RPMI7951 (cell line): ENCODE data around the gene STOML2. TPM values are rescaled to one million over a fixed set of nuclear protein-coding genes. Genes with fewer than 3 reads are reported as not detected.

Source experiments
- DNase-seq: peaks from one replicate; pipeline ENCODE4 v3.0.0-alpha.2; 2012; ENCODE audit warnings: low read depth
- total RNA-seq: library from RNA; depleted of rRNA; stranded (reverse); fragments of >200 nt; shearing (Covaris generic); gene quantifications from 2 replicates; pipeline ENCODE4 v1.2.3, GENCODE V29; 2014; rRNA removed

The STOML2 gene
- total RNA-seq, 1 experiment from 2014 or later, result 136 TPM

DNA sequence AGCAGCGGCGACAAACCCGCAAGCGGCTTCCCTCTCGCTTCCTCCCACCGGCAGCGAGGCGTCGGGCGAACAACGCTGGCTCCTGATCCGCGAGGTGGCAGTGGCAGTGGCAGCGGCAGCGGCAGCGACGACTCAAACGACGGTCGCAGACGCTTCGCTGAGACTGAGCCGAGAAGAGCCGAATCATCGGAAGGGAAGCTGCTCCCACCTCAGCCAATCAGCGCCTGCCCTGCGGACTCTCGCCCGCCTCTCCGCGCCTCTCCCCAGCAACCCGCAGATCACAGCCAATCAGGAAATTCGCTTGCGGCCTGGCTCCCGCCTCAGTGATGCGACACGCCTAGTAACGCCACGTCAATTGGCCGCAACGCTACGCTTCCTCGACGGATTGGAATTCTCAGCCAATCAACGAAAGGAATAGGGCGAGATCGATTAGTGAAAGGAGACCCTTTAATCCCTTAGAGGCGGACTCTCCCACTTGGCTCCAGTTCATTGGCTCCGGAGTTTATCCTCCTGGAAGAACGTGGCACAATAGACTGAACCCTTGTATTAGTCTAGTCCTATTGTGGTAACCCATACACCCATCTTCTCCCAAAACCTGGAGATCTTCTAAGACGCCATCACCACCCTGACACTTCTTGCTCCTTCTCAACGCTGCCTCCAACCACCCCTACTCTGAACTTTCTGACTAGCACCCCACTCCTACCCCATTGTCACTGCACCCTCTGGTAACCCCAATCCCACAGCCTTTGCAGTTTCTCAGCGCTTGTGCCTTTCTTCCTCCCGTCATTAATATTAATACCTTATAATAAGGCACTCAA is 30.3 kb downstream of the STOML2 start, which contains the start of gene VCP:
Gene VCP (minus strand): TSS at position 165 of the 818 bp plus-strand sequence. CDS start 272 bp downstream, outside the sequence.
- peak; percentile 98 for DNase-seq

DNA sequence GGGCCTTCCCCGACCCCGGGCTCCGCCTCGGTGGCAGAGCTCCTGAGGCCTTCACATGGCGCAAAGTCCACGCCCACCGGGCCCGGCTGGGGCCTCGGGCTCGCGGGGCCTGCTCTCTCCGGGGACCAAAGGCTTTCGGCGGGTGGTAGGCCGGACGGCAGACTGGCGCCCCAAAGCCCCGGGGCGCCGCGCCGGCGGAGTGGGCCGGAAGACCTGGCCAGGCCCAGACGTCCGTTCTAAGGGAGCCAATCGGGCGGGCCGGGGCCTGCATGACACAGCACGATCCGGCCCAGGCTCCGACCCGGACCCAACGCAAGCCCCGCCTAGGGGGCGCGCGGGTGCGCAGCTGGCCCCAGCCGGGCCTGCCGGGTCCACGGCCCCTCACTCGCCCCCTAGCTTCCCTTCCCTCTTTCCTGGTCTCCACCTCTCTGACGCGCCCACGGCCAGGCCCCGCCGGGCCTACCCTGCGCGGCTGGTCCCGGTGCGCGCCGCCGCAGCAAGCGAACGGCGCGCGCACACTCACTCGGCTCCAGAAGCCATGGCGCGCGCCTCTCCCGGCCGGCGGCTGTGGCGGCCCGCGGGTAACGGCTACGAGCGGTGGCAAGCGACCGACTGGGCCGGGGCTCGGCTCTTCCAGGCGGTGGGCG is 31.0 kb downstream of the STOML2 start:
- peak; percentile 86 for DNase-seq

DNA sequence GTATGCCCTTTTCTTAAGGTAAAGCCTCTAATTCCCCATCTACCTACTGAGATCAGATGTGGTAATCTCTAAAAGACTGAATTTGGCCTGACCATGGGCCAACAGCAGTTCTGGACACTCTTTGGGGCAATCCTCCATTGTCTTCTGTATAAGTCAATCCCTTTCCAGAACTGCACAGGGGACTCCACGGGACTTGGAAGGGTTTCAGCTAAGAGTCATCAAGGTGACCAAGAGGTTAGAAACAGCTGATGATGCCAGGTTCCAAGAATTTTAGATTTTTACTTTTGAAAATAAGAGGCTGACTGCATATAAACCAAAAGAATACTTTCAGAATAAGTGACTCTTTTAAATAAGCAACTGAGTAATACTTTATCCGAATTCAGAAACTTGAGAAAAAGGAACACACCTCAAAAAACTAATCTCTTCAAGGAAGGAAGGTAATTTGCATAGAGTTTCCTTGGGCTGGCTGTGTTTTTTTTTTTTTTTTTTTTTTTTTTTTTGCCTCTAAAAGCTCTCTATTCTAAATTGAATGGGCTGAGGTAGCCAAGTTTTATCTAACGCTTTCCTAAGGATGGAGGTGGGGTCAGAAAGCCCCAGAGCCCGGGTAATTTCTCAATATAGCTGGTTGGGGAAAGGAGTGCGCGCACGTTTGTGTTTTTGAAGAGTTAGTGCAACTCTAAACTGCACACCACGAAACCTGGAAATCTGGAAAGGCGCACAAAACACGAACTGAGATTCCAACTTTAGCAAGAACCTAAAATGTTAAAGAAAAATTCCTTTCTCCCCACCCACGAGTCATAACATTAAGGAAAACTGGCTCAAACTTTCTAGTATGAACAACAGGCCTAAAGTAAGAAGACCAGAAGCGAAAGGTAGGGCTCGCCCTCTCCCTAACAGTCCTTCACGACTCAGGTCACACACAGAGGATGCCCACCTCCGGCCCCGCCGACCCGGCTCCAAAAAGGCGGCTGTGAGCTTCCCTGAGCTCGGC is 31.8 kb downstream of the STOML2 start:
- peak; percentile 20 for DNase-seq

DNA sequence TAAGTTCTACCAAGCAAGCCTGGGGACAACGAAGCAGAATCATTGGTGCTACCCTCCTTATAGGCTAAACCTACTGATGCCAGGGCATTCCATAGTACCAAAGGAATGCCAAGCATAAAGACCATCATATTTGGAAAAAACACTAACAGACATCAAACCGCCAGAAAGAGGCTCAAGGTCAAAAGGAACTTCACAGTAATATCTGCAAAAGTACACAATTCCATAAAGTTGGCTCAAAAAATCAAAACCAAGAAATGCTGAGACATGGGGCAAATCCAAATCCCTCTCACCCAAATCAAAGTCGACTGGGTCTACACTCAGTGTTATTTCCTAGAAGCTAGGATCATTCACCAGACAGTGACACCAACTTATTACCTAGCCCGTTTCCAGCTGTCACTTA is 33.9 kb downstream of the STOML2 start:
- DNase-seq, result no peak

DNA sequence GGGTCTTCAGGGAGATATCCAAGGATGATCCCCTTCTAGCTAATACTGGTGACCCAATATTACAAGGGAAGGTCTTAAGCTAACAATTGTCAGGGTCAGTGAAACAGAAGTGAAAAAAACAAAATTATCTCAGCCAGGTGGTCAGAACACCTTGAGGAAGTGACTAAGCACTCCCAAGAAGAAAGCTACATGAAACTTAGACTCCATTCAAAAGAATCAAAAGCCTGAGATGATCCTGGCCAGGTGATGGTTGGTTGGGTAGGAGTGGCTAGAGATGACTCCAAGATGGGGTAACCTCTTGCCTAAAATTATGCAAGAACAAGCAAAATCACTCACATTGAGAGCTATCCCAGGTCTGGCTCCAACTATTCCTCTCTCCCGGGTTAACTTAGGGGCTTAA is 35.9 kb downstream of the STOML2 start:
- no peak for DNase-seq

DNA sequence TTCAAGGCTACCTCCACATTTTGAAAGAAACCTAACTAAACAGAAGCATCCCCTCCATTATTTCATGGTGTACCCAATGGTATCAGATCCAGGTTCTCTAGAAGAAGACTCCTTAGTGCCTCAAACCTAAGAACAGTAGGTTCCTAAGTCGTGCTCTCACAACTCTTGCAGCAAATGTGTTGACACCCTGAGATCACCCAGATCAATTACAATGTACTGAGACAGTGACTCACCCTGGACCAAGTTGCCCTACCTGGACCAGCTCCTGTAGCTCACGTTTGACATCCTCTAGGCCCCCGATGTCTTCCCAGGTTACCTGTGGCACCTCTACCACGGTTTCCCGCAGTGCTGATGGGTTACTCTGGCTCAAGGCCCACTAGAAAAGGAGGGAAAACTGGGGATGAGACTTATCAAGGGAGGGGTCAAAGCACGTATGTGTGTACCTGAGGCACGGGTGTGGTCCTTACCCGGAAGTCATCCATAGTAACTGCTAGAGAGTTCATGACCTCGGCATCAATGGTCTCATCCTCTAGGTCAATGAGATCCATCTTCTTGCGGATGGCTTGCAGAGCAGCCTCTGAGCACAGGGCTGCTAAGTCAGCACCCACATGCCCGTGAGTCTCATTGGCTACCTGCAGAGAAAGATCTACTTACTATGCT is 42.3 kb downstream of the STOML2 start:
- no peak for DNase-seq

DNA sequence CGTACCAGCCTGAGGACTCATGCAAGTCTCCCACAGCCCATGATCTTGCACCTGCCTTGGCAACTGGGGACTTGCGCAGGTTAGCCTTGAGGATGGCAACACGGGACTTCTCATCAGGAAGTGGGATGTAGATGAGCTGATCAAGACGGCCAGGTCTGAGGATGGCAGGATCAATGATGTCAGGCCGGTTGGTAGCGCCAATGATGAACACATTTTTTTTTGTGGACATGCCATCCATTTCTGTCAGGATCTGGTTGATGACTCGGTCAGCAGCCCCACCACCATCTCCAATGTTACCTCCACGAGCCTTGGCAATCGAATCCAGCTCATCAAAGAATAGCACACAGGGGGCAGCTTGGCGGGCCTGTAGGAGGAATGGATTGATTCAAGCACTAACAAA is 43.5 kb downstream of the STOML2 start:
- no peak for DNase-seq

DNA sequence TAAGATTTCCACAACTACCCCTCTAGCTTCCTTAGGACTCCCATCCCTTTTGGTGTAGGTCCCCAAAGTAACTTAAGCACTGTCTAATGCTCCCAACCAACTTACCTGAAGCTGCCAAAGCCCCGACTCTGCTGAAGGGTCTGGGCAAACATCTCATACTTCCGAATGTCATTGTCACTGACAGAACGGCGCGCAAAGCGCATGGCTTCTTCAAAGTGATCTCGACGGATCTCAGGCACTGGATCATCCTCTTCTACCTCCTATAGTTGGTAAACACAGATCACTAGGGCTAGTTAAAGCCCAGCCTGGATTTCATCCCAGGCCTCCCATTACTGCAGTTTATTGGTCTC is 45.7 kb downstream of the STOML2 start:
- no peak for DNase-seq

DNA sequence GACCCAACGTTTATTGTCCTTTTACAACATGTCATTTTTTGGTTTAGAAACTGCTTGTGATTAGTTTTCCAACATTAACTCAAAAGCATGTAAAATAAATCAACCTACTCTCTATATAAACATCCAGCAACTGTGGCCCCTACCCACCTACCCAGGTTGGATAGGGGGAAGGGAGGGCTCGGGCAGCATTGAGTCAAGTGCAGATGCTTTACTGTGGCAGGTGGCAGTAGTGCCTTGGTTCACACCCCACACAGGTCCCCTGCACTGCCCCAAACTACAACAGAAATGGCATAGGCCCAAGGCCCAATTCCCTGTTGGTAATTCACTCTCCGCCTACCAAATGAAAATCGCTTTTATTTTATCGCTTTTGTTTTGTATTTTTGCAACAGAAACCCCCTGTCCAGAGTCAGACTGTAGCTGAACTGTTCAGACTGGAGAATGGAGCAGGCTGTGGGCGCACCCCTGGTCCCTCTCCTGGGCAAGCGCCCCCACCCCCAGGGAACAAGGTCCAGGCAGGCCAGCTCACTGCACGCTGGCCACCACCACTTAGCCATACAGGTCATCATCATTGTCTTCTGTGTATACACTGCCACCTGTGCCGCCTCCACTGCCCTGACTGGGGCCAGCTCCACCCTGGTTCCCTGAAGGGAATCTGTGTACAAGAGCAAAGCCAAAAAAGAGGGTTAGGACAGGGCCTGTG is 46.2 kb downstream of the STOML2 start:
- DNase-seq, result no peak

DNA sequence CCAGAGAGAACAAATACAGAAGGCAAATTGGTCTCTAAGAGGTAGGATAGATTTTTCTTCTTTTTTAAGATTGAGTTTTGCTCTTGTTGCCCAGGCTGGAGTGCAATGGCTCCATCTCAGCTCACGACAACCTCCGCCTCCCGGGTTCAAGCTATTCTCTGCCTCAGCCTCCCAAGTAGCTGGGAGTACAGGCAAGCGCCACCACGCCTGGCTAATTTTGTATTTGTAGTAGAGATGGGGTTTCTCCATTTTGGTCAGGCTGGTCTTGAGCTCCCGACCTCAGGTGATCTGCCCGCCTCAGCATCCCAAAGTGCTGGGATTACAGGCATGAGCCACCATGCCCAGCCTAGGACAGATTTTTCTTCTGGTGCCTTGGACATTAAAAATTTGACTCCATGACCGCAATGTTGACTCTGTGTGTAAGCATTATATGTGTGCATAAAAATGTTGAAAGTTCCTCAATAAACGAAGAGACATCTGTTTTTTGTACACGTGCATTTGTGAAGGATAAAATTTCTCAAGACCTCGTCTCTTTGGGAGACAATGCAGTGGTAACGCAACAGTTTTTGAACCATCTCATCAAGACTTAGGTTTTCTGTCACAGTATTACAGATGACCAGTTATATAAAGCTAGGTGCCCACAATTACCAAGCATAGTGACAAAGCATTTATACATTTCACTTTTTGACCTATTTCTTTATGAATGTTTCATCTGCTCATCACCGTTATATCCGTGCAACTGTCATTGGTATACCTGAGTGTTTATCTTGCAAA is 47.9 kb downstream of the STOML2 start:
- no peak for DNase-seq

DNA sequence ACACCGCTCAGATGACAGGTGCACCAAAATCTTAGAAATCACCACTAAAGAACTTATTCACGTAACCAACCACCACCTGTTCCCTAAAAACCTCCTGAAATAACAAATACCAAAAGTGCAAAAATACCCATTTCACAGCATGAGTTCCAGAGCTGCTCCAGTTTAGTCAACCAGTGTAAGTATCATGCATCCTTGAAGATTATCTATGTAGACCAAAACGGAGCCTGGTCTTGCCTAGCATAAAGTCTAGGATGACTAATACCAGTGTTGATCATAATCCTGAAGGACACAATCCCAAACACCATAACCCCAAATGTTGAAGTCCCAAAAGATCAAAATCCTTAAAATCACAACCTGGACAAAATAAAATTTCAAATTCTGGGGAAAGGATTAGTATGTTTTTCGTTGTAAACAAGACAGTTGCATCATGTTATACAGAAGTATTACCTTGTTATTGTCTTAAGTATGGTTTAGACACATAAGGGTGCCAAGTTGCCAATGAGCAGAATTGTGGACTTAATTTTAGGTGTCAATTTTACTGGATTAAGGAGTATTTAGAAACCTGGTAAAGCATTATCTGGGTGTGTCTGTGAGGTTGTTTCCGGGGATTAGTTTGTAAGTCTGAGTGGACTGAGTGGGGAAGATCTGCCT is 48.6 kb downstream of the STOML2 start:
- DNase-seq, result no peak

DNA sequence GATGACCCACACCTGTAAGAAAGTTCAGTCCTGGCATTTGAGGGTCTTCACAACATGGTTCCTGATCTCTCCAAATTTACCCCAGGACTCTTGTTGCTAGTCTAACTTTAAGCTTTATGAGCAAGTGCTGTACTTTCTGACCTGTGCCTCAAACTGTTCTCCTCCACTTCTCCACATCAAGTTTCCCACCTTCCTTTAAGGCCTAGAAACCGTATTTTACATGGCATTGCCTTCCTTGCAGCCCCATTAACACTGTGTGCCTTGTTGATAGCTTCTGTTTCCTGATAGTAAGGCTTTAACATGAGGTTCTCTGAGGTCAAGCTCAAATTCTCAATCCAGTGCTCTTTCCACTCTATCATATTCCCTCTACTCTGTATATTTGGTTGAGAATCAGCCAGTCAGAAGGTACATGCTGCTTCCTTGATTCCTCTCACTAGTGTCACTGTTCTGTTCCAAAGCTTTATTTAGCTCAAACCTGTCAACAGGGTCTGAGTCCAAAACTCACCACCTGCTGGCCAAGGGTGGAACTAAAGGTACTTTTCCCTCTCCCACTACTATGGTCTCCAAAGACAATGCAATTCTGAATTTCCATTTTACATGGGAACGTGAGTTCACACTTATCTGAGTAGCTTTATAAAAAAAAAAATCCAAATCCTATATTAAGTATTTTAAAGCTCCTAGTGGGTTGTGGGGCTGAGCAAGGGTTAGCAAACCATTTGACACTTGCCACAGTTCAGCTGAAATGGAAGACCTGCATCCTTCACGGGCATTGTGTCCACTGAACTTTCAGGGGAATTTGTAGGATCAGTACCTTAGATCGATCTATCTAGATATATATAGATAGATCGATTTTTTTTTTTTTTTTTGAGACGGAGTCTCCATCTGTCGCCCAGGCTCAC is 51.6 kb downstream of the STOML2 start:
- DNase-seq, result peak; percentile 41

Other genes starting within 250 kb of the STOML2 start
- not detected in 2 replicates for gene PHF24, start 144.8 kb downstream of the STOML2 start, total RNA-seq
- gene DNAJB5, start 113.4 kb downstream of the STOML2 start, total RNA-seq, result 14.8 and 19.7 TPM in 2 replicates
- 260 and 306 TPM in 2 replicates for gene VCP, start 30.5 kb downstream of the STOML2 start, total RNA-seq
- 28.2 and 32.6 TPM in 2 replicates for gene FANCG, start 23.2 kb downstream of the STOML2 start, total RNA-seq
- 16.6 and 19.1 TPM in 2 replicates for gene PIGO, start 6.5 kb downstream of the STOML2 start, total RNA-seq
- gene ATOSB, start 12.7 kb upstream of the STOML2 start, total RNA-seq, result 16.6 and 17.5 TPM in 2 replicates
- gene UNC13B, start 58.9 kb upstream of the STOML2 start, total RNA-seq, result 9.6 and 12.8 TPM in 2 replicates